ENCODE data around the gene PCGF2. TPM values are rescaled to one million over a fixed set of nuclear protein-coding genes. Genes with fewer than 3 reads are reported as not detected.

The PCGF2 gene
- total and polyA plus RNA-seq, 10 of the 15 experiments (the other 5 are each of a cell fraction or from before 2014, with no cell fraction given), result 2.7 to 35.6 (median 7.2) TPM

GRCh38 chr17:38753071-38753506, 5.0 kb upstream of the PCGF2 start:
- no peak for FAIRE-seq
- H3K9me3 ChIP-seq (replicated peaks; ENCODE audit: control insufficient read depth, insufficient read depth, low read length), result no peaks in the 10 kb centered on the region
- POLR2A ChIA-PET, result interaction anchor here (0.6 to 1.4 kb wide), 2 partner anchors 10 to 13 kb away, joined by 3 read pairs; no protein-coding TSS in a partner anchor
- peaks cover 15% of the 10 kb centered on the region; the same call in 1 of the 2 replicates for H3K4me1 ChIP-seq (ENCODE audit: control insufficient read depth, insufficient read depth, low read length)
- BruUV-seq (replicated peaks), result TSS peak; percentile 90
- peaks cover 0 to 12% of the 10 kb centered on the region in 2 experiments; a peak in 3 of 4 replicates for H3K36me3 ChIP-seq (ENCODE audit: control insufficient read depth in 2 of 2, insufficient read depth in 2 of 2, low read length in 1 of 2)
- H3K4me2 ChIP-seq (ENCODE audit: control insufficient read depth, insufficient read depth), result peak overlapping the region; percentile 48
- peak overlapping the region; percentile 86 for H3K27ac ChIP-seq (ENCODE audit: control insufficient read depth, insufficient read depth)
- TF ChIP-seq GATAD2B (conservative IDR thresholded peaks at IDR 0.05; ENCODE audit: low read depth) (0 out of 2 replicates have a peak, but pooled peaks have one; percentile 20), POLR2AphosphoS5 (IDR thresholded peaks at IDR 0.05; ENCODE audit: low read length) (no peak), PRDM15 (CRISPR knock-in tag; IDR thresholded peaks at IDR 0.05) (no peak), NR2F1 (conservative IDR thresholded peaks at IDR 0.05) (0 out of 2 replicates have a peak, but pooled peaks have one; percentile 18), SUZ12 (IDR thresholded peaks at IDR 0.05; ENCODE audit: unreplicated experiment) (no peak), NFYB (IDR thresholded peaks at IDR 0.05; ENCODE audit: insufficient read depth, low read depth, low read length) (no peak), PKNOX1 (IDR thresholded peaks at IDR 0.05) (peak; percentile 10; the same call in 1 of the 2 replicates)
- CTCF ChIA-PET, result interaction anchor here (0.6 to 1.2 kb wide), 2 partner anchors 12 to 112 kb away, joined by 3 to 4 read pairs; no protein-coding TSS in a partner anchor
- no peak for DNase-seq (ENCODE audit: low read depth, low spot score)
- peaks cover 24% of the 10 kb centered on the region for H3K79me2 ChIP-seq (ENCODE audit: control insufficient read depth, insufficient read depth, low read length)
- H2AFZ ChIP-seq (ENCODE audit: control insufficient read depth, low read depth, low read length), result peak overlapping the region; percentile 86
- 4% methylated on average over 22 of the region's 22 CpGs for WGBS (ENCODE audit: insufficient coverage, insufficient replicate concordance, low lambda C conversion rate, missing lambda C conversion rate)
- H3K9ac ChIP-seq (ENCODE audit: control insufficient read depth, insufficient read depth, low read length), result peak overlapping the region; percentile 86
- no peak for ATAC-seq
- H4K20me1 ChIP-seq (ENCODE audit: control insufficient read depth, insufficient read depth), result no peaks in the 10 kb centered on the region
- intact Hi-C loops (cut with micrococcal nuclease; ENCODE audit: unreplicated experiment) (loop anchor here (2.0 kb wide), 2 partner anchors 46 to 116 kb away; partner anchors contain the start of gene PIP4K2B), in situ Hi-C loops (cut with MboI) (loop anchor here (10.0 kb wide), 1 partner anchor 402 kb away; the partner anchor contains the start of gene PLXDC1)
- SMC1A ChIA-PET (ENCODE audit: uncharacterized antibody, unreplicated experiment), result interaction anchor here (1.2 to 1.9 kb wide), 4 partner anchors 18 to 400 kb away, joined by 3 to 6 read pairs (median 5); no protein-coding TSS in a partner anchor
- H3K27me3 ChIP-seq (replicated peaks in 1 of 2; ENCODE audit: control insufficient read depth in 2 of 2, insufficient read depth in 2 of 2, low read length in 1 of 2), result no peaks in the 10 kb centered on the region; a peak in 1 of 4 replicates
- RAD21 ChIA-PET (ENCODE audit: unreplicated experiment), result interaction anchor here (1.8 kb wide), 1 partner anchor 78 kb away, joined by 6 read pairs; the partner anchor contains the start of gene EPOP
- peak overlapping the region; percentile 87 for H3K4me3 ChIP-seq

Data from GM12878 (cell line).